SK-N-SH (cell line): ENCODE measurements around the gene ZNF407.

ENCODE experiments used
- CTCF ChIP-seq: fragments of 200-600 bp; sonication (generic); IDR thresholded peaks from 2 replicates; pipeline ENCODE4 v1.6.1; 2017; ENCODE audit warnings: antibody characterized with exemption, mild to moderate bottlenecking, moderate library complexity
- EP300 ChIP-seq, 2 experiments: IDR thresholded peaks; 2 replicates each; pipeline versions ENCODE4 v1.4.0 to v1.6.1; 2012; ENCODE audit warnings: borderline replicate concordance in 1 of 2, low read depth in 1 of 2, low read length in 1 of 2
- EZH2phosphoT487 ChIP-seq: fragments of 200-600 bp; sonication (generic); IDR thresholded peaks from 2 replicates; pipeline ENCODE4 v1.6.1; 2017; ENCODE audit warnings: low read depth, mixed run types, mild to moderate bottlenecking, antibody characterized with exemption, moderate library complexity, borderline replicate concordance
- GABPA ChIP-seq: IDR thresholded peaks from 2 replicates; pipeline ENCODE4 v1.4.0; 2012; ENCODE audit warnings: low read depth, mild to moderate bottlenecking
- GATA2 ChIP-seq: sonication (generic); formaldehyde crosslinking; IDR thresholded peaks from 2 replicates; pipeline ENCODE4 v1.5.0; 2020; ENCODE audit warnings: mild to moderate bottlenecking, missing genetic modification reagents
- REST ChIP-seq: IDR thresholded peaks from 2 replicates; pipeline ENCODE4 v1.6.1; 2012; ENCODE audit warnings: mild to moderate bottlenecking, low read depth, low read length, moderate library complexity
- USF2 ChIP-seq: fragments of 150-350 bp; IDR thresholded peaks from 2 replicates; pipeline ENCODE4 v1.6.1; 2017; ENCODE audit warnings: antibody characterized with exemption, low read length, low read depth, borderline replicate concordance

GRCh38 chr18:74562775-74563174, 34.9 kb upstream of the ZNF407 start:
- TF ChIP-seq GABPA = no peak
- TF ChIP-seq EZH2phosphoT487 = no peak
- no peak for TF ChIP-seq EP300 (IDR thresholded peaks at IDR 0.05; ENCODE audit: borderline replicate concordance in 1 of 2, low read depth in 1 of 2, low read length in 1 of 2)
- no peak for TF ChIP-seq CTCF
- no peak for TF ChIP-seq USF2
- no peak for TF ChIP-seq REST
- TF ChIP-seq GATA2 (CRISPR knock-in tag) = no peak
